BLaER1 (cell line): ENCODE data around the gene ITGAD.
A peak's percentile ranks its signal among the peaks of the same experiment; 100 is the strongest.

Experiments used
- H3K27ac ChIP-seq: shearing (Covaris generic); formaldehyde crosslinking; 2 replicates; pipeline ENCODE4 v1.8.1; 2022
- H3K27me3 ChIP-seq: shearing (Covaris generic); formaldehyde crosslinking; 2 replicates; pipeline ENCODE4 v1.8.1; 2022
- H3K36me3 ChIP-seq: shearing (Covaris generic); formaldehyde crosslinking; 2 replicates; pipeline ENCODE4 v1.8.1; 2022
- H3K4me1 ChIP-seq: shearing (Covaris generic); formaldehyde crosslinking; 2 replicates; pipeline ENCODE4 v1.8.1; 2022
- H3K4me2 ChIP-seq: shearing (Covaris generic); formaldehyde crosslinking; 2 replicates; pipeline ENCODE4 v1.8.1; 2022
- H3K4me3 ChIP-seq: shearing (Covaris generic); formaldehyde crosslinking; 2 replicates; pipeline ENCODE4 v1.8.1; 2022
- H3K9ac ChIP-seq: shearing (Covaris generic); formaldehyde crosslinking; 2 replicates; pipeline ENCODE4 v1.8.1; 2022
- H3K9me3 ChIP-seq: shearing (Covaris generic); formaldehyde crosslinking; 2 replicates; pipeline ENCODE4 v1.8.1; 2022
- H4K20me1 ChIP-seq: shearing (Covaris generic); formaldehyde crosslinking; 2 replicates; pipeline ENCODE4 v1.8.1; 2022
- Cebpa-rat ChIP-seq: shearing (Covaris generic); IDR thresholded peaks from 2 replicates; pipeline ENCODE4 v1.8.1; 2022

The ITGAD gene

DNA sequence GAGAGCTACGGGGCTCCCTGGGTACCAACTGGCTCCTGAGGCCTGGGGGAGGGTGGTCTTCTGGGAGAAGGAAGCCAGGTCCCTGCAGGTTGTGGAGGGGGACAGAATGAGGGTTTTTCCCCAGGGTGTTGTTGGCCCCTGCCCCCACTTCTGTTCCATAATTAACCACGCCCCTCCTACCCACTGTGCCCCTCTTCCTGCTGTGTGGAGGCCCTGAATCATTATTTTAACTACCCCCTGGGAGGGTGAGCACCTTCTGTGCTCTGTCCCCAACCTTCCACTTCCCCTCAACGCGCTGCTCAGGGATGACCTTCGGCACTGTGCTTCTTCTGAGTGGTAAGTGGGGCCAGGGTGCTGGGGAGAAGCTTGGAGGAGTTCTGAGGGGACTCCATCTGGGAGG lies at the start of gene ITGAD:
ITGAD (plus strand) TSS at position 280 of the 400 bp plus-strand sequence; CDS start at position 306, 26 bp downstream.
- peak within 1 kb of the TSS; percentile 79 for H3K4me2 ChIP-seq
- H3K9ac ChIP-seq, result peak within 1 kb of the TSS; percentile 27; the same call in 1 of the 2 replicates
- no peaks in the 10 kb centered on the region for H3K9me3 ChIP-seq
- H3K27me3 ChIP-seq, result no peaks in the 10 kb centered on the region
- H3K36me3 ChIP-seq, result no peaks in the 10 kb centered on the region
- TF ChIP-seq Cebpa-rat, result no peak
- H3K4me1 ChIP-seq, result peaks cover 38% of the 10 kb centered on the region
- peak within 1 kb of the TSS; percentile 41 for H3K27ac ChIP-seq
- no peak within 1 kb of the TSS for H3K4me3 ChIP-seq
- no peaks in the 10 kb centered on the region for H4K20me1 ChIP-seq

DNA sequence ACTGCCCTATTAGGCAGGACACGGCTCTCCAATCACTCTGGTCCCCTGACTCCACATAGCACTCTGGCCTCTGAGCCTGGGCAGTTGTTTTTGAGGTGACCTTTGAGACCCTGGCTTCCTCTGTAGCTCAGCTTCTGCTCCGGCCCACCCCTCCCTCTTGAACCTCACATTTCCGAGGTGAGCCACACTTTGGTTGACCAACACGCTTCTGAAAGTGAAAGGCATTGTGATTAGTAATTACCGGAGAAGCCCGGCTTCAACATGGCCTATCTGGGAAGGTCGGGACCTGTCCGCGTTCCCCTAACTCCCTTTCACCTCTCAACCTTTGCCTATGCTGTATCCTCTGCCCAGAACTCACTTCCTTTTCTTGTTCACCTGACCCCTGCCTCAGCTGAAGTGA lies 48.4 kb upstream of the ITGAD start:
- no peak overlapping the region for H3K4me3 ChIP-seq
- H3K4me1 ChIP-seq, result peaks cover 35% of the 10 kb centered on the region
- H3K27me3 ChIP-seq, result no peaks in the 10 kb centered on the region
- H3K9ac ChIP-seq, result no peak overlapping the region
- H3K4me2 ChIP-seq, result peak overlapping the region; percentile 56
- H3K9me3 ChIP-seq, result no peaks in the 10 kb centered on the region
- no peaks in the 10 kb centered on the region for H3K36me3 ChIP-seq
- no peak for TF ChIP-seq Cebpa-rat
- H3K27ac ChIP-seq, result no peak overlapping the region
- H4K20me1 ChIP-seq, result no peaks in the 10 kb centered on the region

DNA sequence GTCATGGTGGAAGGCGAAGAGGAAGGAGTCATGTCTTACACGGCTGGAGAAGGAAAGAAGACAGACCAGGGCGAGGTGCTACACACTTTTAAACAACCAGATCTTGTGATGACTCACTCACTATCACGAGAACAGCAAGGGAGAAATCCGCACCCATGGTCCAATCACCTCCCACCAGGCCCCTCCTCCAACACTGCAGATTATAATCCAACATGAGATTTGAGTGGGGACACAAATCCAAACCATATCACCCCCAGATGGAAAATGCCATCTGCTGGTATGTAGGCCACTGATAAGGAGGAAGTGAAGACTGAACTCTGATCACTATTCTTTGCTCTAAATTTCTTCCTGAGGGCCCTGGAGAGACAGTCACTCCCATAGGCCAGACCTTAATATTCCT lies 45.7 kb upstream of the ITGAD start:
- H3K4me2 ChIP-seq, result no peak overlapping the region
- H3K9me3 ChIP-seq, result no peaks in the 10 kb centered on the region
- no peaks in the 10 kb centered on the region for H3K27me3 ChIP-seq
- H3K4me1 ChIP-seq, result peaks cover 44% of the 10 kb centered on the region
- TF ChIP-seq Cebpa-rat, result no peak
- no peak overlapping the region for H3K27ac ChIP-seq
- H3K36me3 ChIP-seq, result no peaks in the 10 kb centered on the region
- no peak overlapping the region for H3K4me3 ChIP-seq
- no peaks in the 10 kb centered on the region for H4K20me1 ChIP-seq
- no peak overlapping the region for H3K9ac ChIP-seq

DNA sequence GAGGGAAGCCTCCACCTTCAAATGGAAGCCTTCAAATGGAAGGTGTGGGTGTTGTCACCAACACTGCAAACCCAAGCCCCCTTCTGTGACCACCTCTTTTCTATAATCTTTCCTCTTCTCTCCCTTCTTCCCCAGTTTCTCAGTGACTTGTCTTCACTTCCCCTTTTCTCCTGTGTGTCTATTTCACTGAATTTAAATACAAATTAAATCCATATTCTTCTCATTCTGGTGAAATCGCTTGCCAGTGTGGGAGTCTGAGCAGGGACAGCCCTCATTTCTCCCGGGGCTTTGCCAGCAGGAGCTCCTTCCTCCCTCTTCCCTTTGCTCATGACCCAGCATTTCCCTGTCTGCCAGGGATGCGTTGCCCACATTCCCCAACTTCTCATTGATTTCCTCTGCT lies 44.6 kb upstream of the ITGAD start:
- Histone ChIP-seq H3K4me3 (no peak overlapping the region), H3K36me3 (no peaks in the 10 kb centered on the region), H3K27ac (no peak overlapping the region), H3K27me3 (no peaks in the 10 kb centered on the region), H3K9me3 (no peaks in the 10 kb centered on the region), H3K9ac (no peak overlapping the region), H4K20me1 (no peaks in the 10 kb centered on the region), H3K4me2 (peak overlapping the region; percentile 13; the same call in 1 of the 2 replicates), H3K4me1 (peaks cover 50% of the 10 kb centered on the region)
- TF ChIP-seq Cebpa-rat, result no peak

DNA sequence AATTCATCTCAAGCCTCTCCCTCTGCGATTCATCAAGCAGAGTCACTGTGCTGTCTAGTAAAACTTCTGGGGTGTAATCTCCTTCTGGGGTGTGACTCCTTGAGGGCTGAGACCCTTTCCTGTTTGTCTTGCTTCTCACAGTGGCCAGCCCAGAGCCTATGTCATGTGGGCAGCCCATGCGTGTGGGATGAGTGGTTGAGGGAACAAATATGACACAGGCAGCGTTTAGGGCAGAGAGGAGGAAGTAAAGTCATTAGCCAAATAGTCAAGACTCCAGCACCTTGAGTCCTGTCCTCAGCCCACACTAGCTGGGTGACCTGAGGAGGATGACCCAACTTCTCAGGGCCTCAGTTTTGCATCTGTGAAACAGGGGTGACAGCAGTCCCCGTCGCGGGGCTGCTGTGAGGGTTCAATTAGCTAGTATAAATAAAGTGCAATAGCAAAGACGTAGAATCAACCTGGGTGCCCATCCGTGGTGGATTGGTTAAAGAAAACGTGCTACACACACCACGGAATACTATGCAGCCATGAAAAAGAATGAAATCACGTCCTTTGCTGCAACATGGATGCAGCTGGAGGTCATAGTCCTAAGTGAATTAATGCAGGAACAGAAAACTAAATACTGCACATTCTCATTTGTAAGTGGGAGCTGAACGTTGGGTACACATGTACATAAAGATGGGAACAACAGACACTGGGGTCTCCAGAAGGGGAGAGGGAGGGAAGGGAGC lies 42.7 kb upstream of the ITGAD start:
- no peaks in the 10 kb centered on the region for H4K20me1 ChIP-seq
- H3K27ac ChIP-seq, result no peak overlapping the region
- H3K4me3 ChIP-seq, result no peak overlapping the region
- no peaks in the 10 kb centered on the region for H3K27me3 ChIP-seq
- H3K4me1 ChIP-seq, result peaks cover 47% of the 10 kb centered on the region
- H3K9ac ChIP-seq, result no peak overlapping the region
- no peak for TF ChIP-seq Cebpa-rat
- H3K9me3 ChIP-seq, result no peaks in the 10 kb centered on the region
- H3K36me3 ChIP-seq, result no peaks in the 10 kb centered on the region
- no peak overlapping the region for H3K4me2 ChIP-seq

DNA sequence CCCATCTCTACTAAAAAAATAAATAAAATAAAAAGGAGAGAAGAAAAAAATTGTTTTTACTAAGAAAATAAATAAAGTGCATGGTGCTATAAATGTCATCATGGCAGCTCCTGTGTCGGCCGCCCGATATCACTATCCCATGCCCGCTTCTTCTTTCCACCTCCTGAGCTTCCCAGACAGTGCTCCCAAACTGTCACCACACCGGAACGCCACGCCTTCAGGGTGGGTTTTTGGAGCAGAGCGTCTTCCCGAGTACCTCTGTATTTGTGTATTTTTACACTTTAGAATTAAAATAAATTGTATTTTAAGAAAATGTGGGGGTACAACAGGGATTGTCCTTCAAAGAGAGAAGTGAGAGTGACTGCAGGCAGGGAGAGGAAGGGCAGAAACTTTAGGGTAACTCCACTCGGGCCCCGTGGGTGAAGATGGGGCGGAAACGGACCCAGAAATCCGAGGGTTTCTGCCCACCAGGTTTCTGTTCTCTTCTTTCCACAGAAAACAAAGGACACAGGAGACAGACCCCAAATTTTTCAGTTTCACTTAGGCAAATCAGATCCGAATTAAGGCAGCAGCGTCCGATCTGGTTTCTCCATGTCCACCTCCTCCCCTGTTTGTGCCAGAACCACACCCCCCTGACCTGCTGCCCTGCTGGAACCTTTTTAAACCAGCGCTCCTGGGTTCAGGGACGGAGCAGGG lies 41.7 kb upstream of the ITGAD start:
- Histone ChIP-seq H4K20me1 (no peaks in the 10 kb centered on the region), H3K9me3 (no peaks in the 10 kb centered on the region), H3K4me3 (no peak overlapping the region), H3K27me3 (no peaks in the 10 kb centered on the region), H3K4me1 (peaks cover 44% of the 10 kb centered on the region), H3K27ac (0 out of 2 replicates have a peak overlapping the region, but pooled peaks have one; percentile 68), H3K9ac (no peak overlapping the region), H3K36me3 (no peaks in the 10 kb centered on the region), H3K4me2 (peak overlapping the region; percentile 46)
- no peak for TF ChIP-seq Cebpa-rat

DNA sequence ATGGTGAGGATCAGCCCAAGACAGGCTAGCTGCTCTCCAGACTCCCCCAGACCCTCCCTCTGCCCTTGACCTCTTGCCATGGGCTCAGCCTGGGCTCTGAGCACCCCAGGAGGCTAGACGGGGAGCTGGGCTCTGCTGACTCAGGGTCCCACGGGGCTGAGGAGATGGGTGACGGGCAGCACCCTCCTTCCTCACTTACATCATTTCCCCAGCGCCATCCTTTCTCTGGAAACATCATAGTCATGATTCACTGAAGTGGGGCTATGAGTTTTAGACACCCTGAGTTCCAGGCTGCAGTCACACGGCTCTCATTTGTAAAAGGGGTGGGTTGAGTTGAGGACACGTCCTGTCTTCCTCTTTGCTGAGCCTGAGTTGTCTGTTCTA lies 41.2 kb upstream of the ITGAD start:
- Histone ChIP-seq H3K36me3 (no peaks in the 10 kb centered on the region), H3K4me2 (peak overlapping the region; percentile 46), H3K4me1 (peaks cover 44% of the 10 kb centered on the region), H3K9me3 (no peaks in the 10 kb centered on the region), H3K27ac (peak overlapping the region; percentile 68), H3K9ac (no peak overlapping the region), H3K4me3 (no peak overlapping the region), H4K20me1 (no peaks in the 10 kb centered on the region), H3K27me3 (no peaks in the 10 kb centered on the region)
- TF ChIP-seq Cebpa-rat, result no peak

DNA sequence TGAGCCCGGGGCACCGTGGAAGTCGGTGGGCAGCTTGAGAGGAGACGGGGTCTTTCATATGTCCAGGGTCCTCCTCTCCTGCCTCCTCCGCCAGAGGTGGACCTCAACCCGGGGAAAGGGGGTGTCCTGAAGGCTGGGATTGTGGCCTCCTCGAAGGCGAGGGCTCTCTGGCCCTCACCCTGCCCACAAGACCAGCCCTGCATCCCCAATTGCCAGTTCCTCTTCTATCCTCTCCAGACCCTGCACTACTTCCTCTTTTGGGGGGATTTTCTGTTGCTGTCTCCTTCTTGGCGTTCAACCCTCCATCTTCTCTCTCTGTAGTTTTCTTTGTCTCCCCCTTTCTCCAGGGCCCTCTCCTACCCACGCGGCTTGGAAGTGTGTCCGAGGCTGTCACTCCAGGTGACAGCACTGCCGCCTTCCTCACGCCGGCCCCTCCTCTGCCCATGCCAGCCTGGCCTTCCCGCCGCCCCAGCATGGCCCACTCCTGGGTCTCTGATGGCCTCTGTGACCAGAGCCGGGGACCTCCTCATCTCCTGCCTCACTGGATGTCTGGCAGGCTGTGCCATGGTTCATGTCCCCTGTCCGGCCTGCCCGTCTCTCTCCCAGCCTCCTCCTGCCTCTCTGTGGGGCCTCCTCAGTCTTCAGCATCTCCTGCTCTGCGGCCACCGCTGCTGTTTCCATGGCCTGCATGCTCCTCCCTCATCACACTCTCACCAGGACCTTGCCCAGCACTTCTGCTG lies 40.6 kb upstream of the ITGAD start:
- no peak for TF ChIP-seq Cebpa-rat
- H3K4me2 ChIP-seq, result peak overlapping the region; percentile 46
- H3K36me3 ChIP-seq, result no peaks in the 10 kb centered on the region
- H3K9me3 ChIP-seq, result no peaks in the 10 kb centered on the region
- peaks cover 46% of the 10 kb centered on the region for H3K4me1 ChIP-seq
- no peak overlapping the region for H3K9ac ChIP-seq
- no peaks in the 10 kb centered on the region for H4K20me1 ChIP-seq
- H3K27me3 ChIP-seq, result no peaks in the 10 kb centered on the region
- peak overlapping the region; percentile 68 for H3K27ac ChIP-seq
- no peak overlapping the region for H3K4me3 ChIP-seq

DNA sequence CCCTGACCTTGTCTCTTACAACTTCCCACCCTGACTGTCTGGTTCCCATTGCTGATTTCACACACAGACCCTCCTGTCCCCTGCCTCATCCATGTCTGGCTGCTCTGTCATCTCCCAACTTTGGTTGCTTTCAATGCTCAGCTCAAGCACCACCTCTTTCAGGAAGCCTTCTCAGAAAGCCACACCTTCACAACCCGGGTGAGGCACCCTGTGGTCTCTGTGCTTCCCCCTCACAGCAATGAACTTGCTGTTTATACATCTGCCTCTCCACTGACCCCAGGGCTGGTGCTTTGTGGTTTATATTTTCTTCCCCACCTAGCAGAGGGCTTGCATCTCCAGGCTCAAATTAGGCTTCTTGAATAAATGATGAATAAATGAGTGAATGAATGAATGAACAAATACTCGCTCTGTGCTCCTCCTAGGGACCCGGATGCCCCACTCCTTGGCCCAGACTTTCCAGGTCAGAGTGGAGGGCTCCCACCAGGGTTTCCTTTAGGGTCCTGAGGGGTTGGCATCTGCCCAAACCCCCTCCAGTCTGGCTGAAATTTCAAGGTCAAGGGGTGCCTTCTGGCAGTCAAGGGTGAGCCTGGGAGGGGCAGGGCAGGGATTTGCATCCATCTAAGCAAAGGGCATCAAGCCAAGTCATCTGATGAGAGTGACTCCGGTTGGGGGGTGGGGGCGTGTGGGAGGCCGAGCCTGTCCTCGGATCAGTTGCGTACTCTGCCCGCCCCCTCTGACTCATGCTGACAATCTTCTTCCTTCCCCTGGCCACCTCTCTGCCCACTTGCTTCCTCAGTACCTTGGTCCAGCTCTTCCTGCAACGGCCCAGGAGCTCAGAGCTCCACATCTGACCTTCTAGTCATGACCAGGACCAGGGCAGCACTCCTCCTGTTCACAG lies 38.5 kb upstream of the ITGAD start, which contains the start of gene ITGAX:
ITGAX (plus strand) TSS at position 783 of the 898 bp plus-strand sequence; CDS start at position 862, 79 bp downstream.
- Histone ChIP-seq H3K9ac (no peak within 1 kb of the TSS), H4K20me1 (no peaks in the 10 kb centered on the region), H3K4me1 (peaks cover 37% of the 10 kb centered on the region)

More for the DNA sequence above, 38.5 kb upstream of the ITGAD start, which contains the start of gene ITGAX:
- peak within 1 kb of the TSS; percentile 39 for H3K4me2 ChIP-seq
- no peak for TF ChIP-seq Cebpa-rat
- H3K9me3 ChIP-seq, result no peaks in the 10 kb centered on the region
- no peaks in the 10 kb centered on the region for H3K27me3 ChIP-seq
- no peak within 1 kb of the TSS for H3K27ac ChIP-seq
- H3K4me3 ChIP-seq, result no peak within 1 kb of the TSS
- H3K36me3 ChIP-seq, result no peaks in the 10 kb centered on the region
